Measurements from ENCODE around the gene SLC26A3.

SLC26A3 gene

DNA sequence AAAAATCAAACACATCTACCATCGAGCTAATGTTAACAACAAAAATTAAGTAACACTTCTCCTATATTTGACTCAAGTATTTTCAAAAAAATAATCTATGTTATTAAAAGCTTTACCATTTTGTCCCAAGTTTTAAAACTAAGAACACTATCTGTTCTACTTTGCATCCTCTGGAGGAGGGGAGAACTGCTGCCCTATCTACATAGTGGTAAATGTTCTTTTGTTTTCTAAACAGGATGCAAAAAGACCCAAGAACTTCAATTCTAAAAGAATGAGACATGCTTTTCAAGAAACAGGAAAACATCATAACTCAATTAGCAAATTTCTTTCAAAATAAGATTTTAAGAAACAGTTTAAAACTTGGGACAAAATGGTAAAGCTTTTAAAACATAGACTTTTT, 14.8 kb downstream of the SLC26A3 start:
- TF ChIP-seq GATA3 (IDR thresholded peaks at IDR 0.05; ENCODE audit: low read depth, low read length) (no peak), GATA2 (IDR thresholded peaks at IDR 0.05; ENCODE audit: low read depth, low read length) (no peak)

DNA sequence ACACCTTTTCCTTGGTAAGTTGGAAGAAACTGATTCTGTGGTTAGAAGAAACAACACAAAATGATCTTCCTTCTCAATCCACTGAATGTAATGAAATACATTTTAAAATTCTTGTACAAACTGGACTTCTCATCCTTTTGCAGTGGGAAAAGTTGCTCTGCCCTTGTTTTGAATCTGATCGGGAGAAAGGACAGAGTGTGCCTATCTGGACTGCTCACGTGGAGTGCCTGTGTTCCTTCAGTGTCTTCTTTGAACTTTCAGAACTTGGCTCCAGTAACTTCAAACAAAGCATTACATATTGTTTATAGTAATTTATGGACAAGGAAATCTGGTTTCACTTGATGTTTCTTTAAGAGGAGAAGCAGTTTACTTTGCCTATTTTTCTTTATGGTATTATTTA, 17.1 kb downstream of the SLC26A3 start:
- TF ChIP-seq GATA2 (IDR thresholded peaks at IDR 0.05; ENCODE audit: low read depth, low read length) = no peak
- no peak for TF ChIP-seq GATA3 (IDR thresholded peaks at IDR 0.05; ENCODE audit: low read depth, low read length)

DNA sequence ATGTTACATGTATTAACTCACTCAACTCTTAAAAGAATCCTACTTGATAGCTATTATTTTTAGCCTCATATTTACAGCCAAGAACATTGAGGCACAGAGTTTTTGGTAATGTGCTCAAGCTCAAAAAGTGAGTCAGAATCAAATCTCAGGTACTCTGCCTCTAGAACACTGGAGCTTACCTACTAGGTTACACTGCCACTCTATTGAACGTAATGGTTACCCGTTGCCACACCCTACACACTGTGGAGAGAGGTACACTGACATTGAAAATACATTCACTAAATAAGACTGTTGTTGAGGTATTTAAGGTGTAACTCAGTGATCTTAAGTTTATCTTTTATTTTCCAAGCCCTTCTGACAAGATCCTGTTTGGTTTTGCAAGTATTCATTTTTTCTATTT, 17.9 kb downstream of the SLC26A3 start:
- TF ChIP-seq GATA2 (IDR thresholded peaks at IDR 0.05; ENCODE audit: low read depth, low read length) (no peak), GATA3 (IDR thresholded peaks at IDR 0.05; ENCODE audit: low read depth, low read length) (no peak)

DNA sequence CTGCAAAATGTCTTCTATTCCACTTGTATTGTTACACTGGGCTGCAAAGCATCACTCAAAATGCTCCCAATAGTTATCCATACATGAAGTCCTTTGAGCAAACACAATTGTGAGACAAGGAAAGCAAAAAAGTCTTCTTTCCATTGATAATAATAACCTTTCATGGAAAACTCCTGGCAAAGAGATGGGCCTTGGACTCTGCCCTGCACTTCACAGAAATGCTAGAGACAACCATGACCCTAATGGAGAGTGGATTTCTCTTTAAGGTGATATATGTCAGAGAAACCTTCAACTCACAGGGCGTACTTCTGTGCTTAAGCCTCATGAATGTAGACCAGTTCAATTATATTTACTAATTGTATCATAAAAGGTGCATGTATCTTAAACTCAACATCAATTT, 19.4 kb downstream of the SLC26A3 start:
- TF ChIP-seq GATA2 (IDR thresholded peaks at IDR 0.05; ENCODE audit: low read depth, low read length) = no peak
- no peak for TF ChIP-seq GATA3 (IDR thresholded peaks at IDR 0.05; ENCODE audit: low read depth, low read length)

DNA sequence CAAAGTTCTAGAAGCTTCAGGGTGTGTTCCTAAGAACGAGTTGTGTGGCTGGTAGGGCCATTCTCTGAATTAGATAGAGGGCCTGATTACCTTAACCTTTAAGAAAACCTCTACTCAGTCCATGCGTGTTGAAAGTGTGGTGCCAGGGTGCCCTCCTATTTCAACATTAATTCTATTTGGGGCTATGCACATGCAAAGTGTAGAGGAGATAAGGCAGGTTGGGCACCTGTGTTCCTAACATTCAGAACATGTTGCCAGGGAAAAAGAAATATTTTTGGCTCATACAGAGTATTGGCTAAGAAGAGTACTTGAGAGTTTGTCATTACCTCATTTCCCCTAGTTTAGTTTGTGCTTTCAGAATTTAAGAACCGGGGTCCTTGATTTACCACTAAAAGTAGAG, 20.6 kb downstream of the SLC26A3 start:
- no peak for TF ChIP-seq GATA2 (IDR thresholded peaks at IDR 0.05; ENCODE audit: low read depth, low read length)
- no peak for TF ChIP-seq GATA3 (IDR thresholded peaks at IDR 0.05; ENCODE audit: low read depth, low read length)

DNA sequence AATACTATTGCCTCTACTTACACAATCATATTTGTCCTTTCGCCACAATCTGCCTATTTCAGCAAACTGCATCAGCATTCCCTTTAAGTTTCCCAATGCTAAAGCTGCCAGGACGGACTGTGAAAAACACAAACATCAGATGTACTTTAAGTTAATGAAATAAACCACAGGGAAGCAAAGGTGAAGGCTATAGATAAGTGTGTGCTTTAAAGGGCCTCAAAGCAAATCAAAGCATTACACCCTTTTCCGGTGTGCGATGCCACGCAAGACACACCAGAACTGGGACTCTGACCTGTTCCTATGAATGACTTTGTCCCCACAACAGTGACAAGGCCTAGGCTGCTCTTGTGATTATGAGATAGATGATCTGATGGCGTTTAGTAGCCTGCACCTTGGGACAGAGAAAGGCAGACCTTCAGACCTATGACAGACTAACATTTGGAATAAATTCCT, 23.4 kb downstream of the SLC26A3 start:
- TF ChIP-seq GATA2 (IDR thresholded peaks at IDR 0.05; ENCODE audit: low read depth, low read length) (no peak), GATA3 (IDR thresholded peaks at IDR 0.05; ENCODE audit: low read depth, low read length) (no peak)

DNA sequence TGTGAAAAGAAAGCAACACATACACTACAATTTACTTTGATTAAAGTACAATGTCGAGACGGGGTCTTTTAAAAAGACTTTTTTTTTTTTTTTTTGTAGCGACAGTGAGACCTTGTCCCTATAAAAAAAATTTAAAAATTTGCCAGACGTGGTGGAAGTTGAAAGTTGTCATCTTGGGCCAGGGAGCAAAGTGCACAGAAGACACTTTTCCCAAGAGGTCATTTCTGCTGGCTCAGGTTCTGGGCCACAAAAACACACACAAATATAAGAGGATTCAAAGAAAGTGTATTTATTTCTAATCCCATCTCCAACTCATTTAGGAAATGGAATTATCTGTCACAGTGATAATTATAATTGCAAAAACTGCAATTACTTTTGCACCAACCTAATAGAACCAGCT, 24.7 kb downstream of the SLC26A3 start:
- TF ChIP-seq GATA3 (IDR thresholded peaks at IDR 0.05; ENCODE audit: low read depth, low read length) (no peak), GATA2 (IDR thresholded peaks at IDR 0.05; ENCODE audit: low read depth, low read length) (no peak)

DNA sequence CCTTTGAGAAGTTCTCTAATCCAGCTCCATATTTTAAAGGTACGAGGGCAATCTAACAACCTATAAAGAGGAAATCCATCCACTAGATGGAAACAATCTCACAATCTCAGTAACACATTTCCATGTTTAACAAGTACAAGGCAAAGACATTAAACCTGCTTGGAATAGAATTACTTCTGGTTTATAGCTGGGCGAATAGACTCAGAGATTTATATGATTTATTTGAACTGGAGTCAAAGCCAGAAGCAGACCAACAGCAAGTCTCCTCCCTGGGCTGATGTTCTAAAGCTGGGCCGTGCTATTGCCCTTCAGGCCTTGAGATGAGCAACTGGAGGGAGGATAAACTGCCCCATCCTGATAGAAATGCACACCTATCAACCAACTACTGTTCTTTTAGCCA, 25.3 kb downstream of the SLC26A3 start:
- TF ChIP-seq GATA3 (IDR thresholded peaks at IDR 0.05; ENCODE audit: low read depth, low read length) (no peak), GATA2 (IDR thresholded peaks at IDR 0.05; ENCODE audit: low read depth, low read length) (no peak)

DNA sequence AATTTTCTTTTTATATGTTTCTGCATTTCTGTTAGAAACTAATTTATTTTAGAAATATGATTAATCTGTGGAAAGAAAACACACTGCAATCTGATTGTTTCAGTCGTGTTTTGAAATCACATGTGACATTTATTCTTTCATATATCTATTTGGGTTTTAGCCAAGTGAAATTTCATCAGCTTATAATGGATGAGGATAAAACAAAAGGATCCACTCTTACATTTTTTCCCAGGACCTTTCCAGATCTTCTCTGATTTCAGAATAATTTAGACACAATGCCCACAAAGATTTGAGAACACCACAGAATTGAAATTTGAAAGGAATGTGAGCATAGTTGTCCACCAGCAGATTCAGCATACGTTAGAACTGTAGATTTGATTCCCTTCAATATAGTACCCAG, 30.0 kb downstream of the SLC26A3 start:
- TF ChIP-seq GATA2 (IDR thresholded peaks at IDR 0.05; ENCODE audit: low read depth, low read length) (no peak), GATA3 (IDR thresholded peaks at IDR 0.05; ENCODE audit: low read depth, low read length) (no peak)

DNA sequence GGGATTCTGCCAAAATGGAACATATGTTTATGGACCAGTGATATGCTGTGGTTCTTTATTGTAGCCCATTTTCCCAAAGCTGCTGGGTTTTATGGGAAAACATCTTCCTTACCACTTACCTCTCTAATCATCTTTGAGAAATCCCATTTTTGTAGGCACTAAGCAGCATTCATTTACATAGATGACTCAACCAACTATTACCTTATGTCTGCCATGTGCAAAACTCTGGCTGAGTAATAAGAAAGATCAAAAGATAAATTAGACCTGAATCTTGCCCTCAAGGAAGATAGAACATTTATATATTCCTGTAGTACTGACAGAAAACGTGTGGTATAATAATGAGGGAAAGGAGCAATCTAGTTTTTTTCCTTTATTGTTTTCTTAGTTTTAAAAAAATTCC, 34.8 kb downstream of the SLC26A3 start:
- no peak for TF ChIP-seq GATA2 (IDR thresholded peaks at IDR 0.05; ENCODE audit: low read depth, low read length)
- TF ChIP-seq GATA3 (IDR thresholded peaks at IDR 0.05; ENCODE audit: low read depth, low read length) = no peak

DNA sequence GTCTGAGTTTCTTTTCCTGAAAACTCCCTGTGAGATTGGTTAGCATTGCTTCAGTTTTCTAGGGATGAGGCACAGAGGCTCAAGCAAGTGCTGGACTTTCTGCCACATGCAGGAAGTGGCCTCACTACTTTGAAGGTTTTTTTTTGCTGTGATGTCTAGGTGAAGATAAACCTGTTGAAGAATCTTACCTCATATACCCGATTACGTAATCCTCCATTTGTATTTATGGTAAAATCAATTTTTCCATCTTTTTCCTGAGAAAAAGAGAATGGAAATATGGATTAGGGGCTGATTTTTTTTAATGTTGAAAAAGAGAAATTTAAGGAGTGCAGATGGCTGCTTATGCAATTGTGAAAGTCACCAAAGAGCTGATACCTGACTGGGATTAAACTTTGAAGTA, 35.6 kb downstream of the SLC26A3 start:
- TF ChIP-seq GATA2 (IDR thresholded peaks at IDR 0.05; ENCODE audit: low read depth, low read length) = no peak
- no peak for TF ChIP-seq GATA3 (IDR thresholded peaks at IDR 0.05; ENCODE audit: low read depth, low read length)

DNA sequence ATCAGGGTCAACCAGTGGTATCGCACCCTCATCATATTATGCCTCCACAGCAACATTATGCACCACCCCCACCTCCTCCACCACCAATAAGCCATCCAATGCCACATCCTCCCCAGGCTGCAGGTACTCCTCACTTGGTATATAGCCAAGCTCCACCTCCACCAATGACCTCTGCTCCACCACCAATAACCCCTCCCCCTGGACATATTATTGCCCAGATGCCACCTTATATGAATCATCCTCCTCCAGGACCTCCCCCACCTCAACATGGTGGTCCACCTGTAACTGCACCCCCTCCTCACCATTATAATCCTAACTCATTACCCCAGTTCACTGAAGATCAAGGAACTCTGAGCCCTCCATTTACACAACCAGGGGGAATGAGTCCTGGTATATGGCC, 44.4 kb downstream of the SLC26A3 start:
- TF ChIP-seq GATA3 (IDR thresholded peaks at IDR 0.05; ENCODE audit: low read depth, low read length) (no peak), GATA2 (IDR thresholded peaks at IDR 0.05; ENCODE audit: low read depth, low read length) (no peak)

DNA sequence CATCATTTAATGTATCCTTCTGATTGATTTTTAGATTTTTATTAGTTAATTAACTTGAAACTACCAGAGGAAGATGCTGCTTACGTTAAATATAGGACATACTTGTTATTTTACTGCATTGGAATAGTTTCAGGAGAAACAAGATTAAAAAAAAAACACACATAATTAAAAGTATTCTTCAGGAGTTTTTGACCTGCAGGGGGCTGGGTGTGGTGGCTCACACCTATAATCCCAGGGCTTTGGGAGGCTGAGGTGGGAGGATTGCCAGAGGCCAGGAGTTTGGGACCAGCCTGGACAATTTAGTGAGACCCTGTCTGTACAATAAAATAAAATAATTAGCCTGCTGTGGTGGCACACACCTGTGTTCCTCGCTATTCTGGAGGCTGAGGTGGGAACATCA, 48.4 kb downstream of the SLC26A3 start:
- TF ChIP-seq GATA3 (IDR thresholded peaks at IDR 0.05; ENCODE audit: low read depth, low read length) (no peak), GATA2 (IDR thresholded peaks at IDR 0.05; ENCODE audit: low read depth, low read length) (no peak)

DNA sequence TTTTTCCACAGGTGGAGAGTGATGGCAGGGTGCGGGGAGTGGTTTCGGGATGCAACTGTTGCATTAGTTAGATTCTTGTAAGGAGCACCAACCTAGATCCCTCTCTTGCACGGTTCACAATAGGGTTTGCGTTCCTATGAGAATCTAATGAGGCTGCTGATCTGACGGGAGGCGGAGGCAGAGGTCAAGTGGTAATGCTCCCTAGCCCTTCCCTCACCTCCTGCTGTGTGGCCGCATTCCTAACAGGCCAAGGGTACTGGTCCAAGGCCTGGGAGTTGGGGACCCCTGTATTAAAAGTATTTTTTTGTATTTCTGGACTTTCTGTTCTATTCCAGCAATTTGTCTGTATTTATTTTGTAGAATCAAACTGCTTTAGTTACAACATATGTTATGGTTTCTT, 51.9 kb downstream of the SLC26A3 start:
- no peak for TF ChIP-seq GATA3 (IDR thresholded peaks at IDR 0.05; ENCODE audit: low read depth, low read length)
- no peak for TF ChIP-seq GATA2 (IDR thresholded peaks at IDR 0.05; ENCODE audit: low read depth, low read length)

DNA sequence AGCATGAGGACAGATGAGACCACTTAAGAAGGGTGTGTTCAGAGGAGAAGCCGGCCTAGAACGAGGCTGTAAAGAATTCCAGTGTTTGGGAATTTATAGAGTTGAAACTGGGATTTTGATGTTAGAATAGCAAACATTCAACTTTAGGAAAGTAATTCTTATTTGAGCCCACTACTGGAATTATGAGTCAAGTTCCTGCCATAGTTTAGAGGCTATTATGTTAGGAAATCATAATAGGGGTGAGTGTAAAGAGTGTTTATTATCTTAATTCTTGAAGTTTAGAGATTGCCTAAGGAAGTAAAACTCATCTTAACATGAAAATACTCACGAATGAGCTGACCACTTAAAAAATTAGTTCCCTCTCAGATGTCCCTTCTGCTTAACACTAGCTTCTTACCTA, 57.0 kb downstream of the SLC26A3 start:
- TF ChIP-seq GATA3 (IDR thresholded peaks at IDR 0.05; ENCODE audit: low read depth, low read length) (no peak), GATA2 (IDR thresholded peaks at IDR 0.05; ENCODE audit: low read depth, low read length) (no peak)

DNA sequence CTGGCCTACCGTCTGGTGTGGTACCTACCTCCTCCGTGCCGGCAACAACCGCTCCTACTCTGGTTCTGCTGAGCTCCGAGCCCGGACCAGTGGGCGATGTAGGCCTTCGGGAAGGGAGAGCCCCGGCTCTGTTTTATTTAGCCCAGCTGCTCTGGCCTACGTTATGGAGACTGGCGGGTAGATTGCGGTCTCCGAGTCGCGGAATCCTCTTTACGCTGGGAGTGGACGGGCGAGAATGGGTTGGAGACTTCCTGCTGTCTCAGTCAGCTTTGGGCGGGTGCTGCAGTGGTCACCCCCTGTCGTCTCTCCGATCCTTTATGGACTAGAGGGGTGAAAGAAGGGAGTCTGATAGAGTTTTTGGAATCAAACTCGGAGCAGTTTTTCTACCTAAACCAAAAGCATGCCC, 58.7 kb downstream of the SLC26A3 start:
- TF ChIP-seq GATA3 (IDR thresholded peaks at IDR 0.05; ENCODE audit: low read depth, low read length) = no peak
- TF ChIP-seq GATA2 (IDR thresholded peaks at IDR 0.05; ENCODE audit: low read depth, low read length) = no peak
